GM23338 (cell line): ENCODE measurements around the gene ARPP21. TPM values are rescaled to one million over a fixed set of nuclear protein-coding genes. Genes with fewer than 3 reads are reported as not detected.

Source experiments
- ATAC-seq: fragments of 200-7000 bp; cut with Tn5 transposase; 3 replicates; pipeline ENCODE4 v1.9.1; 2020
- DNase-seq: peaks from one replicate; pipeline ENCODE4 v3.0.0-alpha.2; 2015; ENCODE audit warnings: low spot score
- H2AFZ ChIP-seq: fragments of 200-600 bp; sonication (generic); 2 replicates; pipeline ENCODE4 v1.8.0; 2016; ENCODE audit warnings: antibody characterized with exemption, mild to moderate bottlenecking, moderate library complexity
- H3F3A ChIP-seq: fragments of 200-600 bp; sonication (generic); replicated peaks from 2 replicates; pipeline ENCODE4 v1.8.0; 2017; ENCODE audit warnings: antibody characterized with exemption, mixed run types, low read depth
- H3K27ac ChIP-seq: fragments of 200-600 bp; sonication (generic); 2 replicates; pipeline ENCODE4 v1.6.1; 2016; ENCODE audit warnings: low read depth
- H3K27me3 ChIP-seq: fragments of 200-600 bp; sonication (generic); 2 replicates; pipeline ENCODE4 v1.8.0; 2016; ENCODE audit warnings: mild to moderate bottlenecking, mixed run types, moderate library complexity; ENCODE audit not compliant: insufficient read depth
- H3K36me3 ChIP-seq: fragments of 200-600 bp; sonication (generic); 2 replicates; pipeline ENCODE4 v1.8.0; 2016; ENCODE audit warnings: mild to moderate bottlenecking; ENCODE audit not compliant: insufficient read depth
- H3K4me1 ChIP-seq: fragments of 200-600 bp; sonication (generic); 2 replicates; pipeline ENCODE4 v1.8.0; 2016; ENCODE audit warnings: mild to moderate bottlenecking, moderate library complexity; ENCODE audit not compliant: insufficient read depth
- H3K4me2 ChIP-seq: fragments of 200-600 bp; sonication (generic); 2 replicates; pipeline ENCODE4 v1.7.1; 2017; ENCODE audit warnings: mixed run types
- H3K4me3 ChIP-seq: fragments of 200-600 bp; sonication (generic); 2 replicates; pipeline ENCODE4 v1.6.1; 2016; ENCODE audit warnings: mixed run types
- H3K79me2 ChIP-seq: fragments of 200-600 bp; sonication (generic); replicated peaks from 2 replicates; pipeline ENCODE4 v1.8.0; 2017; ENCODE audit warnings: mild to moderate bottlenecking; ENCODE audit not compliant: insufficient read depth
- H3K9me2 ChIP-seq: fragments of 200-600 bp; sonication (generic); 2 replicates; pipeline ENCODE4 v1.8.0; 2017; ENCODE audit not compliant: insufficient read depth
- H4K20me1 ChIP-seq: fragments of 200-600 bp; sonication (generic); replicated peaks from 2 replicates; pipeline ENCODE4 v1.8.0; 2017; ENCODE audit warnings: mild to moderate bottlenecking; ENCODE audit not compliant: insufficient read depth
- H3K27ac Mint-ChIP-seq: 2 replicates; pipeline ENCODE4 v1.8.0; 2020; ENCODE audit warnings: inconsistent platforms, mild to moderate bottlenecking, moderate library complexity, mixed read lengths
- H3K27me3 Mint-ChIP-seq: 3 replicates; pipeline ENCODE4 v1.8.0; 2022; ENCODE audit warnings: low read depth, mild to moderate bottlenecking, moderate library complexity, mixed read lengths, inconsistent platforms; ENCODE audit not compliant: insufficient read depth, poor library complexity
- H3K36me3 Mint-ChIP-seq: 3 replicates; pipeline ENCODE4 v1.8.0; 2021; ENCODE audit warnings: low read depth, mild to moderate bottlenecking, inconsistent platforms, moderate library complexity, mixed read lengths
- H3K4me1 Mint-ChIP-seq: 3 replicates; pipeline ENCODE4 v1.8.0; 2020; ENCODE audit warnings: mild to moderate bottlenecking, inconsistent platforms, mixed read lengths
- H3K4me3 Mint-ChIP-seq: 3 replicates; pipeline ENCODE4 v1.8.0; 2021; ENCODE audit warnings: moderate library complexity, mild to moderate bottlenecking, inconsistent platforms, mixed read lengths
- H3K9me3 Mint-ChIP-seq: 3 replicates; pipeline ENCODE4 v1.8.0; 2020; ENCODE audit warnings: moderate library complexity, mild to moderate bottlenecking, inconsistent platforms, mixed read lengths
- EZH2 ChIP-seq: fragments of 200-600 bp; sonication (generic); IDR thresholded peaks from one replicate; pipeline ENCODE4 v1.8.0; 2017; ENCODE audit warnings: antibody characterized with exemption, mild to moderate bottlenecking, low read depth; ENCODE audit not compliant: unreplicated experiment
- EZH2phosphoT487 ChIP-seq: fragments of 200-600 bp; sonication (generic); IDR thresholded peaks from one replicate; pipeline ENCODE4 v1.8.1; 2018; ENCODE audit warnings: antibody characterized with exemption; ENCODE audit not compliant: unreplicated experiment
- JUNB ChIP-seq: IDR thresholded peaks from one replicate; pipeline ENCODE4 v1.6.1; 2016; ENCODE audit warnings: antibody characterized with exemption; ENCODE audit not compliant: unreplicated experiment
- NANOG ChIP-seq: IDR thresholded peaks from 2 replicates; pipeline ENCODE4 v1.6.1; 2016; ENCODE audit warnings: antibody characterized with exemption, borderline replicate concordance
- POLR2AphosphoS5 ChIP-seq: IDR thresholded peaks from 2 replicates; pipeline ENCODE4 v1.6.1; 2016; ENCODE audit warnings: antibody characterized with exemption, low read depth
- REST ChIP-seq: IDR thresholded peaks from one replicate; pipeline ENCODE4 v1.6.1; 2018; ENCODE audit warnings: antibody characterized with exemption; ENCODE audit not compliant: unreplicated experiment
- STAT1 ChIP-seq: IDR thresholded peaks from one replicate; pipeline ENCODE4 v1.6.1; 2016; ENCODE audit warnings: antibody characterized with exemption; ENCODE audit not compliant: unreplicated experiment
- ZNF462 ChIP-seq: fragments of 250-450 bp; sonication (Bioruptor Pico); IDR thresholded peaks from 2 replicates; pipeline ENCODE4 v1.5.0; 2020; ENCODE audit warnings: mild to moderate bottlenecking, moderate library complexity
- polyA plus RNA-seq: library from polyadenylated mRNA; unstranded; fragments of >200 nt; fragmentation: Nextera tagmentation; extraction: Ambion mirVana; gene quantifications from 2 replicates; pipeline ENCODE4 v1.2.1, GENCODE V29; 2016
- total RNA-seq: library from RNA; depleted of rRNA; stranded (reverse); fragments of >200 nt; shearing (Covaris generic); gene quantifications from 2 replicates; pipeline ENCODE4 v1.2.3, GENCODE V29; 2014

The ARPP21 gene
- total and polyA plus RNA-seq, 2 experiments from 2014 or later, result not detected

DNA sequence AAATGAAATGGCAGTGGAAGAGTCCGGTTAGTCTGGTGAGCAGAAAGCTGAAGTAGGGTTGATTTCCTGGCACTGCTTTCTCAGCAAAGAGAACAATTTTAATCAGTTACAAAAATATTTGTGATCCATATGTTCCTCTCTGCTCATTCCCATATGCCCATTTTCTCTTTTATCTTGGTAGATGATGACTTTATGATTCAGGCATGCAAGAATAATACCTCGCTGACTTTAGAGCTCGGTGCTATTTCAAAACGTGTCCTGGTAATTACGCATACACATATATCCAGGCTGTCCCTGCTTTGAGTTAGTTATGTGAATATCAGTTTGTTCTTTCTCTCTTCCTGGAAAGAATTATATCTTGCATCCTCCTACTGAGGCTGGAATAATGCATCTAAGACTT is 38.5 kb downstream of the ARPP21 start (continued):
- TF ChIP-seq ZNF462 (CRISPR knock-in tag), result no peak

- H3K27ac ChIP-seq, result no peak overlapping the region
- no peaks in the 10 kb centered on the region for H3K27me3 ChIP-seq
- no peak overlapping the region for H3K4me2 ChIP-seq
- H3K4me3 ChIP-seq, result no peak overlapping the region
- no peak overlapping the region for H3K27ac Mint-ChIP-seq
- TF ChIP-seq NANOG, result no peak
- no peaks in the 10 kb centered on the region for H3K27me3 Mint-ChIP-seq
- no peaks in the 10 kb centered on the region for H3F3A ChIP-seq
- no peaks in the 10 kb centered on the region for H3K9me3 Mint-ChIP-seq
- H3K4me1 ChIP-seq, result no peaks in the 10 kb centered on the region; the same call in none of the 2 replicates
- no peak overlapping the region for H3K4me3 Mint-ChIP-seq
- H4K20me1 ChIP-seq, result no peaks in the 10 kb centered on the region
- H3K9me2 ChIP-seq, result no peaks in the 10 kb centered on the region
- H2AFZ ChIP-seq, result no peak overlapping the region
- peaks cover 2% of the 10 kb centered on the region; the same call in 1 of the 3 replicates for H3K4me1 Mint-ChIP-seq
- DNase-seq, result no peak
- no peaks in the 10 kb centered on the region for H3K79me2 ChIP-seq
- ATAC-seq, result no peak
- no peaks in the 10 kb centered on the region for H3K36me3 ChIP-seq
- H3K36me3 Mint-ChIP-seq, result no peaks in the 10 kb centered on the region
Measured at GRCh38 chr3:35678643-35679161, 39.4 kb downstream of the ARPP21 start.

- no peaks in the 10 kb centered on the region for H4K20me1 ChIP-seq
- H3K4me2 ChIP-seq, result no peak overlapping the region
- H2AFZ ChIP-seq, result no peak overlapping the region
- H3K9me3 Mint-ChIP-seq, result no peaks in the 10 kb centered on the region
- H3K36me3 ChIP-seq, result no peaks in the 10 kb centered on the region
- no peak for DNase-seq
- H3K4me1 Mint-ChIP-seq, result peaks cover 2% of the 10 kb centered on the region; the same call in 1 of the 3 replicates
- no peak overlapping the region for H3K27ac Mint-ChIP-seq
- no peak for ATAC-seq
- H3K9me2 ChIP-seq, result no peaks in the 10 kb centered on the region
- H3K4me1 ChIP-seq, result no peaks in the 10 kb centered on the region; the same call in none of the 2 replicates
- no peaks in the 10 kb centered on the region for H3K27me3 Mint-ChIP-seq
- no peaks in the 10 kb centered on the region for H3F3A ChIP-seq
- no peaks in the 10 kb centered on the region for H3K36me3 Mint-ChIP-seq
- no peak overlapping the region for H3K27ac ChIP-seq
- no peaks in the 10 kb centered on the region for H3K27me3 ChIP-seq
- no peak overlapping the region for H3K4me3 ChIP-seq
- no peak overlapping the region for H3K4me3 Mint-ChIP-seq
- H3K79me2 ChIP-seq, result no peaks in the 10 kb centered on the region
- no peak for TF ChIP-seq JUNB
- no peak for TF ChIP-seq EZH2
- no peak for TF ChIP-seq NANOG
- TF ChIP-seq POLR2AphosphoS5, result no peak
- TF ChIP-seq EZH2phosphoT487, result no peak
- TF ChIP-seq REST, result no peak
- TF ChIP-seq STAT1, result no peak
Measured at GRCh38 chr3:35679409-35680080, 40.2 kb downstream of the ARPP21 start.
